ENCODE data around the gene CARD14. TPM values are rescaled to one million over a fixed set of nuclear protein-coding genes. Genes with fewer than 3 reads are reported as not detected.

CARD14 gene
- total RNA-seq, 1 donor from 2014 or later = not detected

- Mint-ChIP-seq H3K4me1 (ENCODE audit: low read depth) (no peaks in the 10 kb centered on the region), H3K27me3 (no peaks in the 10 kb centered on the region), H3K27ac (no peak overlapping the region), H3K4me3 (ENCODE audit: low read depth) (no peak overlapping the region), H3K9me3 (ENCODE audit: low read depth) (no peaks in the 10 kb centered on the region), H3K36me3 (ENCODE audit: insufficient read depth) (no peaks in the 10 kb centered on the region)
- TF ChIP-seq, protein P1, sequence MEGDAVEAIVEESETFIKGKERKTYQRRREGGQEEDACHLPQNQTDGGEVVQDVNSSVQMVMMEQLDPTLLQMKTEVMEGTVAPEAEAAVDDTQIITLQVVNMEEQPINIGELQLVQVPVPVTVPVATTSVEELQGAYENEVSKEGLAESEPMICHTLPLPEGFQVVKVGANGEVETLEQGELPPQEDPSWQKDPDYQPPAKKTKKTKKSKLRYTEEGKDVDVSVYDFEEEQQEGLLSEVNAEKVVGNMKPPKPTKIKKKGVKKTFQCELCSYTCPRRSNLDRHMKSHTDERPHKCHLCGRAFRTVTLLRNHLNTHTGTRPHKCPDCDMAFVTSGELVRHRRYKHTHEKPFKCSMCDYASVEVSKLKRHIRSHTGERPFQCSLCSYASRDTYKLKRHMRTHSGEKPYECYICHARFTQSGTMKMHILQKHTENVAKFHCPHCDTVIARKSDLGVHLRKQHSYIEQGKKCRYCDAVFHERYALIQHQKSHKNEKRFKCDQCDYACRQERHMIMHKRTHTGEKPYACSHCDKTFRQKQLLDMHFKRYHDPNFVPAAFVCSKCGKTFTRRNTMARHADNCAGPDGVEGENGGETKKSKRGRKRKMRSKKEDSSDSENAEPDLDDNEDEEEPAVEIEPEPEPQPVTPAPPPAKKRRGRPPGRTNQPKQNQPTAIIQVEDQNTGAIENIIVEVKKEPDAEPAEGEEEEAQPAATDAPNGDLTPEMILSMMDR (IDR thresholded peaks at IDR 0.05; ENCODE audit: unreplicated experiment) = no peak
- DNase-seq (ENCODE audit: low spot score, unreplicated experiment) = no peak
Measured at GRCh38 chr17:80204626-80205468, 35.0 kb downstream of the CARD14 start.

GRCh38 chr17:80205811-80206210 is 36.0 kb downstream of the CARD14 start:
- no peak for DNase-seq (ENCODE audit: low spot score, unreplicated experiment)
- peaks cover 2% of the 10 kb centered on the region for H3K36me3 Mint-ChIP-seq (ENCODE audit: insufficient read depth)
- H3K27ac Mint-ChIP-seq = no peak overlapping the region
- TF ChIP-seq, protein P1 (IDR thresholded peaks at IDR 0.05; ENCODE audit: unreplicated experiment) = no peak
- no peaks in the 10 kb centered on the region for H3K9me3 Mint-ChIP-seq (ENCODE audit: low read depth)
- no peak overlapping the region for H3K4me3 Mint-ChIP-seq (ENCODE audit: low read depth)
- H3K27me3 Mint-ChIP-seq = no peaks in the 10 kb centered on the region
- H3K4me1 Mint-ChIP-seq (ENCODE audit: low read depth) = no peaks in the 10 kb centered on the region

DNA sequence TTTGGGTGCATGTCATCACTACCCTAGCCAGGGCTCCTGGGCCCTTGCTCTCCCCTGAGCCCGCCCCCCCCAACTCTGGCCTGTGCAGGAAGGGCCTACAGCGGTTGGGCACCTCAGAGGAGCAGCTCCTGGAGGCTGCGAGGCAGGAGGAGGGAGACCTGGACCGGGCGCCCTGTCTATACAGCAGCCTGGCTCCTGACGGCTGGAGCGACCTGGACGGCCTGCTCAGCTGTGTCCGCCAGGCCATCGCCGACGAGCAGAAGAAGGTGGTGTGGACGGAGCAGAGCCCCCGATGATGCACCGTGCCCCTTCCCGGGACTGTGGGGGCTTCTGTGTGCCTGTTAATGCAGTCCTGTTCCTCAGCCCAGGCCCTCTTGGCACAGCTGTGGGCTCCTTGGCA is 38.2 kb downstream of the CARD14 start:
- Mint-ChIP-seq H3K27ac (no peak overlapping the region), H3K27me3 (no peaks in the 10 kb centered on the region), H3K9me3 (ENCODE audit: low read depth) (no peaks in the 10 kb centered on the region), H3K4me3 (ENCODE audit: low read depth) (no peak overlapping the region), H3K36me3 (ENCODE audit: insufficient read depth) (peaks cover 4% of the 10 kb centered on the region), H3K4me1 (ENCODE audit: low read depth) (no peaks in the 10 kb centered on the region)
- TF ChIP-seq, protein P1 (IDR thresholded peaks at IDR 0.05; ENCODE audit: unreplicated experiment) = no peak
- DNase-seq (ENCODE audit: low spot score, unreplicated experiment) = no peak

GRCh38 chr17:80209765-80210164 is 39.9 kb downstream of the CARD14 start:
- no peaks in the 10 kb centered on the region for H3K4me1 Mint-ChIP-seq (ENCODE audit: low read depth)
- no peak overlapping the region for H3K4me3 Mint-ChIP-seq (ENCODE audit: low read depth)
- TF ChIP-seq, protein P1 (IDR thresholded peaks at IDR 0.05; ENCODE audit: unreplicated experiment) = no peak
- H3K27ac Mint-ChIP-seq = no peak overlapping the region
- no peaks in the 10 kb centered on the region for H3K9me3 Mint-ChIP-seq (ENCODE audit: low read depth)
- peaks cover 4% of the 10 kb centered on the region for H3K36me3 Mint-ChIP-seq (ENCODE audit: insufficient read depth)
- H3K27me3 Mint-ChIP-seq = no peaks in the 10 kb centered on the region
- DNase-seq (ENCODE audit: low spot score, unreplicated experiment) = no peak

- no peaks in the 10 kb centered on the region for H3K4me1 Mint-ChIP-seq (ENCODE audit: low read depth)
- no peak overlapping the region for H3K4me3 Mint-ChIP-seq (ENCODE audit: low read depth)
Measured at GRCh38 chr17:80210348-80211108, 40.7 kb downstream of the CARD14 start.

More at GRCh38 chr17:80210348-80211108, 40.7 kb downstream of the CARD14 start:
- H3K27ac Mint-ChIP-seq = no peak overlapping the region
- TF ChIP-seq, protein P1 (IDR thresholded peaks at IDR 0.05; ENCODE audit: unreplicated experiment) = no peak
- no peaks in the 10 kb centered on the region for H3K9me3 Mint-ChIP-seq (ENCODE audit: low read depth)
- H3K36me3 Mint-ChIP-seq (ENCODE audit: insufficient read depth) = peaks cover 4% of the 10 kb centered on the region
- no peak for DNase-seq (ENCODE audit: low spot score, unreplicated experiment)
- H3K27me3 Mint-ChIP-seq = no peaks in the 10 kb centered on the region
